Measurements from ENCODE around the gene SLC8A1. TPM values are rescaled to one million over a fixed set of nuclear protein-coding genes. Genes with fewer than 3 reads are reported as not detected.

The SLC8A1 gene
- total and polyA plus RNA-seq, 3 donors from 2014 or later = 1.4 to 3.6 (median 3.2) TPM

GRCh38 chr2:40420478-40420877 lies 31.4 kb downstream of the SLC8A1 start:
- H3K4me3 ChIP-seq = no peak overlapping the region
- WGBS, 2 donors = 45 to 58% methylated on average over 3 of the region's 3 CpGs

GRCh38 chr2:40419364-40419762 lies 32.5 kb downstream of the SLC8A1 start:
- Histone ChIP-seq H3K4me1 (no peaks in the 10 kb centered on the region), H3K27me3 (no peaks in the 10 kb centered on the region), H3K9me3 (no peaks in the 10 kb centered on the region), H3K27ac (no peak overlapping the region), H3K36me3 (ENCODE audit: low read depth, missing control alignments) (no peaks in the 10 kb centered on the region), H3K4me3 (no peak overlapping the region)
- no peak for DNase-seq
- WGBS, 2 donors = 77 to 81% methylated on average over 2 of the region's 2 CpGs
- intact Hi-C loops (cut with DNase I; ENCODE audit: low total_unique reads) = no loop called here
- TF ChIP-seq, protein P1, sequence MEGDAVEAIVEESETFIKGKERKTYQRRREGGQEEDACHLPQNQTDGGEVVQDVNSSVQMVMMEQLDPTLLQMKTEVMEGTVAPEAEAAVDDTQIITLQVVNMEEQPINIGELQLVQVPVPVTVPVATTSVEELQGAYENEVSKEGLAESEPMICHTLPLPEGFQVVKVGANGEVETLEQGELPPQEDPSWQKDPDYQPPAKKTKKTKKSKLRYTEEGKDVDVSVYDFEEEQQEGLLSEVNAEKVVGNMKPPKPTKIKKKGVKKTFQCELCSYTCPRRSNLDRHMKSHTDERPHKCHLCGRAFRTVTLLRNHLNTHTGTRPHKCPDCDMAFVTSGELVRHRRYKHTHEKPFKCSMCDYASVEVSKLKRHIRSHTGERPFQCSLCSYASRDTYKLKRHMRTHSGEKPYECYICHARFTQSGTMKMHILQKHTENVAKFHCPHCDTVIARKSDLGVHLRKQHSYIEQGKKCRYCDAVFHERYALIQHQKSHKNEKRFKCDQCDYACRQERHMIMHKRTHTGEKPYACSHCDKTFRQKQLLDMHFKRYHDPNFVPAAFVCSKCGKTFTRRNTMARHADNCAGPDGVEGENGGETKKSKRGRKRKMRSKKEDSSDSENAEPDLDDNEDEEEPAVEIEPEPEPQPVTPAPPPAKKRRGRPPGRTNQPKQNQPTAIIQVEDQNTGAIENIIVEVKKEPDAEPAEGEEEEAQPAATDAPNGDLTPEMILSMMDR (IDR thresholded peaks at IDR 0.05) = no peak
- no peak for TF ChIP-seq POLR2A (IDR thresholded peaks at IDR 0.05)

More at GRCh38 chr2:40420478-40420877, 31.4 kb downstream of the SLC8A1 start:
- H3K27ac ChIP-seq = peak overlapping the region; percentile 3 to 60
- H3K9me3 ChIP-seq = no peaks in the 10 kb centered on the region
- H3K4me1 ChIP-seq = no peaks in the 10 kb centered on the region
- intact Hi-C loops (cut with DNase I; ENCODE audit: low total_unique reads) = no loop called here
- TF ChIP-seq, protein P1 (IDR thresholded peaks at IDR 0.05) = no peak
- TF ChIP-seq POLR2A (IDR thresholded peaks at IDR 0.05) = no peak
- no peaks in the 10 kb centered on the region for H3K36me3 ChIP-seq (ENCODE audit: low read depth, missing control alignments)
- no peaks in the 10 kb centered on the region for H3K27me3 ChIP-seq
- DNase-seq = no peak

DNA sequence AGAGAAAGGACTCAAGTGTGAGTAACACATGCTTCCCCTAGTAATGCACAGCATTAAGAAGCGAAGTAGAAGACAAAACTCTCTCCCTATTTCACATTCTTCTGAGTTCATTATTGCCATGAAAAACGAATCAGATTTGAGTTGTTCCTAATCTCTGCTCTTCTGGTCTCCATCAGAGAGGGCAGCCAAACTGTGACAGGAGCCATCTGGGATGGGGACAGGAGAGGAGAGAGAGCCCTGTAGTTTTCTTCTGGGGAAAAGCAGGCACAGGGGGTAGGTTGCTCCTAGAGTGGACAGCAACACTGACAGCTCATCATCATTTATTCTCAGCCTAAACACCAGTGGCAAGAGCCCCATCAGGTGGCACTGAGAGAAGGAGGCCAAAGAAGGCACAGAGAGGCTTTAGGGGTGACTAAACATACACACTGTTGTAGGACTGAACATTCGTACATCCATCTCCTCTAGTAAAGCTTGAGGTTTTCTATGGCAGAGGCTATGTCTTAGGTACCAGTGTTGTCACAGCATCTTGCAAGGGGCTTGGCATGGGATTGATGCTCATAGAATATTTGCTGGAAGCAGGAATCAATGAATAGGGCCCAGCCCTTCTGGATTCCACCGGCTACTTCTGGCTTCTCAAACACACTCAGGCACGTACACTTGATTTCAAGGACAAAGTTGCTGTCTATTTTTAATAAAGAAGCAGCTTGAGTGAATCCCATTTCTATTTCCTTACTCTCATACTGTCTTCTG lies 33.1 kb downstream of the SLC8A1 start:
- WGBS, 2 donors = 57 to 68% methylated on average over 5 of the region's 5 CpGs
- no peaks in the 10 kb centered on the region for H3K36me3 ChIP-seq (ENCODE audit: low read depth, missing control alignments)
- H3K4me1 ChIP-seq = no peaks in the 10 kb centered on the region
- H3K9me3 ChIP-seq = no peaks in the 10 kb centered on the region
- intact Hi-C loops (cut with DNase I; ENCODE audit: low total_unique reads) = no loop called here
- DNase-seq = no peak
- H3K27ac ChIP-seq = no peak overlapping the region
- H3K4me3 ChIP-seq = no peak overlapping the region
- H3K27me3 ChIP-seq = no peaks in the 10 kb centered on the region
- TF ChIP-seq POLR2A (IDR thresholded peaks at IDR 0.05) = no peak
- TF ChIP-seq, protein P1 (IDR thresholded peaks at IDR 0.05) = no peak

- H3K9me3 ChIP-seq = no peaks in the 10 kb centered on the region
- no peak overlapping the region for H3K4me3 ChIP-seq
- intact Hi-C loops (cut with DNase I; ENCODE audit: low total_unique reads) = no loop called here
- H3K27ac ChIP-seq = no peak overlapping the region
- no peaks in the 10 kb centered on the region for H3K4me1 ChIP-seq
- H3K27me3 ChIP-seq = no peaks in the 10 kb centered on the region
- TF ChIP-seq, protein P1 (IDR thresholded peaks at IDR 0.05) = no peak
- no peak for TF ChIP-seq POLR2A (IDR thresholded peaks at IDR 0.05)
- WGBS, 2 donors = 44 to 97% methylated on average over 1 of the region's 1 CpG
- no peaks in the 10 kb centered on the region for H3K36me3 ChIP-seq (ENCODE audit: low read depth, missing control alignments)
- no peak for DNase-seq
Observed at GRCh38 chr2:40416486-40416885, 35.4 kb downstream of the SLC8A1 start.

- TF ChIP-seq, protein P1 (IDR thresholded peaks at IDR 0.05) = no peak
- TF ChIP-seq POLR2A (IDR thresholded peaks at IDR 0.05) = no peak
- DNase-seq = no peak
- intact Hi-C loops (cut with DNase I; ENCODE audit: low total_unique reads) = no loop called here
- Histone ChIP-seq H3K4me1 (no peaks in the 10 kb centered on the region), H3K27me3 (no peaks in the 10 kb centered on the region), H3K9me3 (no peaks in the 10 kb centered on the region), H3K27ac (no peak overlapping the region), H3K4me3 (no peak overlapping the region), H3K36me3 (ENCODE audit: low read depth, missing control alignments) (no peaks in the 10 kb centered on the region)
- WGBS, 2 donors = 86 to 88% methylated on average over 2 of the region's 2 CpGs
Observed at GRCh38 chr2:40415391-40415790, 36.5 kb downstream of the SLC8A1 start.

Data from testis (tissue), 3 donors.